Measurements from ENCODE around the gene KDM6B.
A peak's percentile ranks its signal among the peaks of the same experiment; 100 is the strongest.

Gene KDM6B

DNA sequence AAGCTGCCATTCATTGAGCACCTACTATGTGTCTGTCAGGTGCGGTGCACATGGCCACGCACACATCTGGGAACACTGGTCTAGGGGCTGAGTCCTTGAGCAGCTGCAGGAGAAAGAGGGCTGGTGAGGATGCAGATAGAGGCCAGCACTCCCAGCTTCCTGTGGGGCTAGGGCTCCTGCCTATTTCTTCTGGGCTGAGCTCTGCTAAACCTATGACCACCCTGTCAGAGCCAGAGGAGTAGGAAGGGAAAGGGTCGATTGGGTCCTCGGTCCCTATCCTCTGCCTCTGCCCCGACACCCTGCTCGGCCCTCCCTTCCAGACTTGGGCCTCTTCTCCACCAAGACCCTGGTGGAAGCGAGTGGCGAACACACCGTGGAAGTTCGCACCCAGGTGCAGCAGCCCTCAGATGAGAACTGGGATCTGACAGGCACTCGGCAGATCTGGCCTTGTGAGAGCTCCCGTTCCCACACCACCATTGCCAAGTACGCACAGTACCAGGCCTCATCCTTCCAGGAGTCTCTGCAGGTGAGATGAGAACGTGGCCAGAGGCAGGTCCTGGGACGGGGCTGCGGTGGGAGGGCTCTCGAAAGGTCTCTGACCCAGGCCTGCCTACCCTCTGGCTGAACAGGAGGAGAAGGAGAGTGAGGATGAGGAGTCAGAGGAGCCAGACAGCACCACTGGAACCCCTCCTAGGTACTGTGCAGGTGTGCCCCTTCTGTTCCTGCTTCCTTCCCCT, 16.9 kb downstream of the KDM6B start:
- H3K9me3 Mint-ChIP-seq: no peaks in the 10 kb centered on the region
- H3K4me3 Mint-ChIP-seq: peak overlapping the region; percentile 77
- no peaks in the 10 kb centered on the region for H3K27me3 Mint-ChIP-seq
- peaks cover 76% of the 10 kb centered on the region for H3K36me3 Mint-ChIP-seq (ENCODE audit: low read depth)
- H3K4me1 Mint-ChIP-seq (ENCODE audit: low read depth): peaks cover 75% of the 10 kb centered on the region
- no peak for DNase-seq
- H3K27ac Mint-ChIP-seq: peak overlapping the region; percentile 81

DNA sequence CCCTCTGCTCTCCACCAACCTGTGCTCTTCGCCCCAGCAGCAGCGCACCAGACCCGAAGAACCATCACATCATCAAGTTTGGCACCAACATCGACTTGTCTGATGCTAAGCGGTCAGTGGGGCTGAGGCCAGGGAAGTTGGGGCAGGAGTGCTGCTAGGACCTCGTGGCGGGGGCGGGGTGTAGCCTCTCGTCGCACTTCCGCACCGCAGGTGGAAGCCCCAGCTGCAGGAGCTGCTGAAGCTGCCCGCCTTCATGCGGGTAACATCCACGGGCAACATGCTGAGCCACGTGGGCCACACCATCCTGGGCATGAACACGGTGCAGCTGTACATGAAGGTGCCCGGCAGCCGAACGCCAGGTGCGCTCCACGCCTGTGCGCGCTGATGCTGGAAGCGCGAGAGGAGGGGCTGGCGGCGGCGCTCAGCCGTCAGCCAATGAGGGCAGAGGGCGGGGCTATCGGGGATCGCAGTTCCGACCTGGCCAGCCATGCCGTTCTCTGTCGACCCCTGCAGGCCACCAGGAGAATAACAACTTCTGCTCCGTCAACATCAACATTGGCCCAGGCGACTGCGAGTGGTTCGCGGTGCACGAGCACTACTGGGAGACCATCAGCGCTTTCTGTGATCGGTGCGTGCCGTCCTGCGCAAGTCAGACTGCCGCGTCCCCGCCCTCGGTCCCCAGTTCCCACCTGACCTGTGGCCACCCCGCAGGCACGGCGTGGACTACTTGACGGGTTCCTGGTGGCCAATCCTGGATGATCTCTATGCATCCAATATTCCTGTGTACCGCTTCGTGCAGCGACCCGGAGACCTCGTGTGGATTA, 17.6 kb downstream of the KDM6B start:
- peaks cover 72% of the 10 kb centered on the region for H3K4me1 Mint-ChIP-seq (ENCODE audit: low read depth)
- no peaks in the 10 kb centered on the region for H3K27me3 Mint-ChIP-seq
- peak; percentile 93 for DNase-seq
- H3K27ac Mint-ChIP-seq: peak overlapping the region; percentile 81
- peak overlapping the region; percentile 77 for H3K4me3 Mint-ChIP-seq
- H3K36me3 Mint-ChIP-seq (ENCODE audit: low read depth): peaks cover 68% of the 10 kb centered on the region
- H3K9me3 Mint-ChIP-seq: no peaks in the 10 kb centered on the region

DNA sequence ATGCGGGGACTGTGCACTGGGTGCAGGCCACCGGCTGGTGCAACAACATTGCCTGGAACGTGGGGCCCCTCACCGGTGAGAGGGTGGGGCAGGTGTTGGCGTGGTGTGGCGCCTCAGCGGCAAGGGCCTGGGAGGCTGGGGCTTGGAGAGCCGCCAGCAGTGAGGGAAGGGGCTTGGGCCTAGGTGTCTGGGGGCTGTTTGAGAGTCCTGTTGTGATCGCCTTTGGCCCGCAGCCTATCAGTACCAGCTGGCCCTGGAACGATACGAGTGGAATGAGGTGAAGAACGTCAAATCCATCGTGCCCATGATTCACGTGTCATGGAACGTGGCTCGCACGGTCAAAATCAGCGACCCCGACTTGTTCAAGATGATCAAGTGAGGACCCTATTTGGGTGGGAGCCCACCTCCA, 18.2 kb downstream of the KDM6B start:
- DNase-seq: no peak
- peak overlapping the region; percentile 81 for H3K27ac Mint-ChIP-seq

DNA sequence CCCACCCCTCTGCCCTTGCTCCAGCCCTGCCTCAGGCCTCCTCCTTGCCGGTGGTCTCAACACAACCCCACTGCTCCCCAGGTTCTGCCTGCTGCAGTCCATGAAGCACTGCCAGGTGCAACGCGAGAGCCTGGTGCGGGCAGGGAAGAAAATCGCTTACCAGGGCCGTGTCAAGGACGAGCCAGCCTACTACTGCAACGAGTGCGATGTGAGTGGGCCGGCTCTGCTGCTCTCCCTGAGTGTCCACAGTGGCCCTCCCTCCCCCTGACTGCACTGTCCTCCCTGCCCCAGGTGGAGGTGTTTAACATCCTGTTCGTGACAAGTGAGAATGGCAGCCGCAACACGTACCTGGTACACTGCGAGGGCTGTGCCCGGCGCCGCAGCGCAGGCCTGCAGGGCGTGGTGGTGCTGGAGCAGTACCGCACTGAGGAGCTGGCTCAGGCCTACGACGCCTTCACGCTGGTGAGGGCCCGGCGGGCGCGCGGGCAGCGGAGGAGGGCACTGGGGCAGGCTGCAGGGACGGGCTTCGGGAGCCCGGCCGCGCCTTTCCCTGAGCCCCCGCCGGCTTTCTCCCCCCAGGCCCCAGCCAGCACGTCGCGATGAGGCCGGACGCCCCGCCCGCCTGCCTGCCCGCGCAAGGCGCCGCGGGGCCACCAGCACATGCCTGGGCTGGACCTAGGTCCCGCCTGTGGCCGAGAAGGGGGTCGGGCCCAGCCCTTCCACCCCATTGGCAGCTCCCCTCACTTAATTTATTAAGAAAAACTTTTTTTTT, 19.1 kb downstream of the KDM6B start:
- Mint-ChIP-seq H3K9me3 (no peaks in the 10 kb centered on the region), H3K4me3 (no peak overlapping the region), H3K27ac (peak overlapping the region; percentile 81), H3K36me3 (ENCODE audit: low read depth) (peaks cover 56% of the 10 kb centered on the region), H3K4me1 (ENCODE audit: low read depth) (peaks cover 62% of the 10 kb centered on the region), H3K27me3 (no peaks in the 10 kb centered on the region)
- no peak for DNase-seq

More for the DNA sequence above, 18.2 kb downstream of the KDM6B start:
- Mint-ChIP-seq H3K36me3 (ENCODE audit: low read depth) (peaks cover 62% of the 10 kb centered on the region), H3K27me3 (no peaks in the 10 kb centered on the region), H3K4me3 (peak overlapping the region; percentile 77), H3K9me3 (no peaks in the 10 kb centered on the region), H3K4me1 (ENCODE audit: low read depth) (peaks cover 67% of the 10 kb centered on the region)

DNA sequence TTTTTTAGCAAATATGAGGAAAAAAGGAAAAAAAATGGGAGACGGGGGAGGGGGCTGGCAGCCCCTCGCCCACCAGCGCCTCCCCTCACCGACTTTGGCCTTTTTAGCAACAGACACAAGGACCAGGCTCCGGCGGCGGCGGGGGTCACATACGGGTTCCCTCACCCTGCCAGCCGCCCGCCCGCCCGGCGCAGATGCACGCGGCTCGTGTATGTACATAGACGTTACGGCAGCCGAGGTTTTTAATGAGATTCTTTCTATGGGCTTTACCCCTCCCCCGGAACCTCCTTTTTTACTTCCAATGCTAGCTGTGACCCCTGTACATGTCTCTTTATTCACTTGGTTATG, 19.6 kb downstream of the KDM6B start:
- peaks cover 53% of the 10 kb centered on the region for H3K36me3 Mint-ChIP-seq (ENCODE audit: low read depth)
- peaks cover 59% of the 10 kb centered on the region for H3K4me1 Mint-ChIP-seq (ENCODE audit: low read depth)
- no peaks in the 10 kb centered on the region for H3K27me3 Mint-ChIP-seq
- DNase-seq: no peak
- no peak overlapping the region for H3K4me3 Mint-ChIP-seq
- peak overlapping the region; percentile 57 for H3K27ac Mint-ChIP-seq
- H3K9me3 Mint-ChIP-seq: no peaks in the 10 kb centered on the region

DNA sequence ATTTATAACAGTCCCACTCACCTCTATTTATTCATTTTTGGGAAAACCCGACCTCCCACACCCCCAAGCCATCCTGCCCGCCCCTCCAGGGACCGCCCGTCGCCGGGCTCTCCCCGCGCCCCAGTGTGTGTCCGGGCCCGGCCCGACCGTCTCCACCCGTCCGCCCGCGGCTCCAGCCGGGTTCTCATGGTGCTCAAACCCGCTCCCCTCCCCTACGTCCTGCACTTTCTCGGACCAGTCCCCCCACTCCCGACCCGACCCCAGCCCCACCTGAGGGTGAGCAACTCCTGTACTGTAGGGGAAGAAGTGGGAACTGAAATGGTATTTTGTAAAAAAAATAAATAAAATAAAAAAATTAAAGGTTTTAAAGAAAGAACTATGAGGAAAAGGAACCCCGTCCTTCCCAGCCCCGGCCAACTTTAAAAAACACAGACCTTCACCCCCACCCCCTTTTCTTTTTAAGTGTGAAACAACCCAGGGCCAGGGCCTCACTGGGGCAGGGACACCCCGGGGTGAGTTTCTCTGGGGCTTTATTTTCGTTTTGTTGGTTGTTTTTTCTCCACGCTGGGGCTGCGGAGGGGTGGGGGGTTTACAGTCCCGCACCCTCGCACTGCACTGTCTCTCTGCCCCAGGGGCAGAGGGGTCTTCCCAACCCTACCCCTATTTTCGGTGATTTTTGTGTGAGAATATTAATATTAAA, 20.2 kb downstream of the KDM6B start:
- Mint-ChIP-seq H3K27me3 (no peaks in the 10 kb centered on the region), H3K36me3 (ENCODE audit: low read depth) (peaks cover 49% of the 10 kb centered on the region), H3K4me1 (ENCODE audit: low read depth) (peaks cover 56% of the 10 kb centered on the region), H3K27ac (peak overlapping the region; percentile 57), H3K9me3 (no peaks in the 10 kb centered on the region), H3K4me3 (no peak overlapping the region)
- DNase-seq: no peak

DNA sequence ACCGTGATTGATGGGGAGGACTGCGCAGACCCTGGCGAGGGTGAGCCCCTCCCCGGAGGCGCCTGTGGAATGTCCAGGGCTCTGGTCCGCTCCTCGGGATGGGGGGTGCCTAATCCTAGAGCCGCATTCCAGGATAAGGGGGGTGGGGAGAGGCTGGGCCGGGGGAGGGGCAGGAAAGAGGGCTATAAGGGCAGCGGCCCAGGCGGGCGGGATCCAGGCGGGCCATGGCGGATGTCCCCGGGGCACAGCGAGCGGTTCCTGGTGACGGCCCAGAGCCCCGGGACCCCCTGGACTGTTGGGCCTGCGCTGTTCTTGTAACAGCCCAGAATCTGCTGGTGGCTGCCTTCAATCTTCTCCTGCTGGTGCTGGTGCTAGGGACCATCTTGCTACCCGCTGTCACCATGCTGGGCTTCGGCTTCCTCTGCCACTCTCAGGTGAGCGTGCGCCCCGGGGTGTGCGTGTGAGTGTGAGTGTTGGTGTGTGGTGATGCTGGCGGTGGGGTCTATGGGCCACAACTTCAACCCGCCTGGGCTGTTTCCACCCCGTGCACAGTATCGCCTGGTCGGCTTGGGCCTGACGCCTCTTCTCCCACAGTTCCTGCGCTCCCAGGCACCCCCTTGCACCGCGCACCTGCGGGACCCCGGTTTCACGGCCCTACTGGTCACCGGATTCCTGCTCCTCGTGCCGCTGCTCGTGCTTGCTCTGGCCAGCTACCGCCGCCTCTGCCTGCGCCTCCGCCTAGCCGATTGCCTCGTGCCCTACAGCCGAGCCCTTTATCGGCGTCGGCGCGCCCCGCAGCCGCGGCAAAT, 21.0 kb downstream of the KDM6B start, which contains the start of gene TMEM88:
Gene TMEM88, plus strand, starts transcription at position 216 of the 809 bp plus-strand sequence. Its CDS starts 9 bp downstream, at position 225.
- no peak for DNase-seq
- peak within 1 kb of the TSS; percentile 57 for H3K27ac Mint-ChIP-seq
- peaks cover 41% of the 10 kb centered on the region for H3K36me3 Mint-ChIP-seq (ENCODE audit: low read depth)
- no peaks in the 10 kb centered on the region for H3K27me3 Mint-ChIP-seq
- no peak within 1 kb of the TSS for H3K4me3 Mint-ChIP-seq
- H3K4me1 Mint-ChIP-seq (ENCODE audit: low read depth): peaks cover 48% of the 10 kb centered on the region
- H3K9me3 Mint-ChIP-seq: no peaks in the 10 kb centered on the region

DNA sequence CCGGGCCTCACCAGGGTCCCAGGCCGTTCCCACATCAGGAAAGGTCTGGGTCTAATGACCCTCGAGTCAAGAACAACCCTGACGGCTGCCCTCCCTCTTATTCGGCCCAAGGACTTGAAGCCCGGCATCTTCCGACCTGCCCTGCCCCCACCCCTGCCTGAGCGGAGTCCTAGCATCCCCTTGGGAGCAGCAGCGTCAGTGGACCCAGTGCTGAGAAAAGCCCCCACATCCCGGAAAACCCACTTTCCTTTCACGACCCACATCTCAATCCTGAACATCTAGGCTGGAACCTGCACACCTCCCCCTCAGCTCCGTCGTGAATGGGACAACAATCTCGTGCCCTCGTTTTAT, 21.6 kb downstream of the KDM6B start:
- H3K27ac Mint-ChIP-seq: no peak overlapping the region
- H3K27me3 Mint-ChIP-seq: no peaks in the 10 kb centered on the region
- no peak overlapping the region for H3K4me3 Mint-ChIP-seq
- no peaks in the 10 kb centered on the region for H3K9me3 Mint-ChIP-seq
- peaks cover 40% of the 10 kb centered on the region for H3K36me3 Mint-ChIP-seq (ENCODE audit: low read depth)
- peaks cover 42% of the 10 kb centered on the region for H3K4me1 Mint-ChIP-seq (ENCODE audit: low read depth)
- no peak for DNase-seq

DNA sequence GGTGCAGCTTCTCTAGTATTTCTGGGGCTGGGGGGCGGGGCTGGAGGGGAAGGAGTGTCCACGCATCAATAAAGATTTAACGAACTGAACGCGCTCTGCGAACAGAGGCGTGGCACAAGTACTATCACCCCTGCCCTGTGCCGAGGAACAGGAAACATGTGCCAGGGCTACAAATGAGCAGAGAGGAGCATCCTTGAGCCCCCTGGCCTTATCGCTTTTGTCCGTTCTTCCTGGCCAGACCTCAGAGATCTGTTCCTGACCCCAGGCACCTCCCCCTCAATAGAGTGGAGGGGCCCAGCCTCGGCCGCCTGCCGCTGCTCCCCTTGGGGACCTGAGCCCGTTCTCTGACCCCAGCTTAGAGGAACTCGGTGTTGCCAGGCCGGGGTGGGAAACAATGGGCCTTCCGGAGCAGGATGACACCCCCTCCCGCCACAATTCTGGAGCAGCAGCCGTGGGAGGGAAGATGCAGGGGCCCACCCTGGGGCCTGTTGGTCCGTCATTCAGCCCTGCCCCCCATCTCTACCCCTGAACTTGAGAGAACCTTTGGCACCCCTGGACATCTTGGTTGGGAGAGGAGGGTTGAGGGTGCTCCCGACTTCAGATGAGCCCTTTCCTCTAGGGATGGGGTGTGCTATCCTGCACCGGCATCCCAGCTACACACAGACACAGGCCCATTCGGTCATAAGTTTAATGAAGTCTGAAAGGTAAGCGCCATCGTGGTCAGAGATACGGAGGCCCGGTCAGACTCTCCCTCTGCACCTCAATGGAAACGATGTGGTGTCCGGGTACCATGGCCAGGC, 22.2 kb downstream of the KDM6B start:
- peak; percentile 62 for DNase-seq
- Mint-ChIP-seq H3K4me1 (ENCODE audit: low read depth) (peaks cover 39% of the 10 kb centered on the region), H3K36me3 (ENCODE audit: low read depth) (peaks cover 40% of the 10 kb centered on the region), H3K9me3 (no peaks in the 10 kb centered on the region), H3K4me3 (no peak overlapping the region), H3K27ac (no peak overlapping the region), H3K27me3 (no peaks in the 10 kb centered on the region)

DNA sequence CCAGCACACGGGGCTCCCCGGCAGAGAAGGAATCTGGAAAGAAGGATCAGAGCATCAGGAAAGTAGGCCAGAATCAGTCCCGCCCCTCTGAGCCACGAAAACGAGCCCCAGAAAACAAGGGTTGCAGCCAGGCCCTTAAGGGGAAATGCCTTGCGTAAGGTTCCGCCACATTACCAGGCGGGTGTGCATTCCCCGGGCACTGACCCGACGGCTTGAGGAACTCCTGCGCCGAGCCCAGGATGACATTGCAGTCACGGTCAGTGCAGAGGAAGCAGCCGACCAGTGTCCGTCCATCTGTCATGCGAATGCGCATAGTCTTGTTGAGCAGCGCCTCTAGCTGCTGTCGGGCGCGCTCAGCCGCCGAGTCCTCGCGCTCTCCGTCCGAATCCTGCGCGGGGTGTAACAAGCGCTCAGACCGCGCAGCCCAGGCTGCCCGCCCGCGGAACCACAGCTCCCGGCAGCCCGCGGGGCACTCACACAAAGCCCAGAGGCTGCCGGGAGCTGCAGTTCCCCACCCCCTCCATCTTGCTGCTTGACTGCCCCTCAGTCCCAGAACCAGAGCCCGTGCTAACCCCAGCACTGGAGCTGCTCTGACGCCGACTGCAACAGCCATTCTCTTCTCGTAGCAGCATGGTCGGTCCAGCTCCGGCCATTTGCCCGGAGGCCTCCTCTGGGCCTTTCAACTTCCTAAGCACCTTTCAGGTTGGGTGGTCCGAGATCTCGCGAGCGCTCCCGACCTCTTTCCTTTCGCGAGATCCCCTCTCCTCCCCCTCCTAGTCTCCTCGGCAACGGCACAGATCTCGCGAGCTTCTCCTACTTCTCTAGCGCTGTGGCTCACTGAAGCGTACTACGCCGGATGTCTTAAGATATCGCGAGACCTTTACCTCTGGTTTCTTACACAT, 23.0 kb downstream of the KDM6B start, which contains the start of gene NAA38:
Gene NAA38, minus strand, starts transcription at position 749 of the 902 bp plus-strand sequence. Its CDS starts 96 bp downstream, at position 653.
- Mint-ChIP-seq H3K4me3 (no peak within 1 kb of the TSS), H3K27ac (no peak within 1 kb of the TSS), H3K36me3 (ENCODE audit: low read depth) (peaks cover 40% of the 10 kb centered on the region), H3K27me3 (no peaks in the 10 kb centered on the region), H3K4me1 (ENCODE audit: low read depth) (peaks cover 35% of the 10 kb centered on the region), H3K9me3 (no peaks in the 10 kb centered on the region)
- peak; percentile 95 for DNase-seq

DNA sequence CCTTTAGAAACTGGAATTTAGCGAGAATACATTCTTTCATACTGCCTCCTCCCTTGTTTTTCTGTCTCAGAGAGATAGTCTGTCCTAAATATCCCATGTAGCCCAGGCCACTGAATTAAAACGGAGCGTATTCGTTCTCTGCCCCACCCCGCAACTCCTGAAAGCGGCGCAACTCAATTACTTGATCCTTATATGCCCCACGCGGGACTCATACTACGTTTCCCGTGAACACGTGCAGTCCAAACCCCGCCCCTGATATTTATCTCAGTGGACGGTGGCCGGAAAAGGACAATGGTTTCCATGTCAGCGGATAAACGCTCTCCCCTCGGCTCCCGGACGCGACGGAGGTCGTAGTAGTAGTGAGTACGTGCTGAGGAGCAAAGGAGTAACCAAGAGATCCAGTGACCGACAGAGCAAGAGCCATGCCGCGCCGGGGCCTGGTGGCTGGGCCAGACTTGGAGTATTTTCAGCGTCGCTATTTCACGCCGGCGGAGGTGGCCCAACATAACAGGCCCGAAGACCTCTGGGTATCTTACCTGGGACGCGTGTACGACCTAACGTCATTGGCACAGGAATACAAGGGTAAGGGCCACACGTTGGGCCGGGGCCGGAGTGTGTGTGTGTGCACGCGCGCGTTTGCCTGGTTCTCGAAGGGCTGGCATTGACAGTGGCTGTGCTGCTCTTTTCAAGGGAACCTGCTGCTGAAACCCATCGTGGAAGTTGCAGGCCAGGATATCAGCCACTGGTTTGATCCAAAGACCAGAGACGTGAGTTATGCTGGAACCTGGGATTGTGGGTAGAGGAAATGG, 23.9 kb downstream of the KDM6B start, which contains the start of gene CYB5D1:
Gene CYB5D1, plus strand, starts transcription at position 291 of the 809 bp plus-strand sequence. Its CDS starts 132 bp downstream, at position 423.
- Mint-ChIP-seq H3K27me3 (no peaks in the 10 kb centered on the region), H3K27ac (no peak within 1 kb of the TSS), H3K9me3 (no peaks in the 10 kb centered on the region), H3K4me3 (no peak within 1 kb of the TSS), H3K4me1 (ENCODE audit: low read depth) (peaks cover 30% of the 10 kb centered on the region), H3K36me3 (ENCODE audit: low read depth) (peaks cover 38% of the 10 kb centered on the region)
- peak; percentile 92 for DNase-seq

Data from activated T-cell treated with anti-CD3 and anti-CD28 coated beads, Interleukin-2, amount 50 U/mL, for 24 hours (primary cell).